K562 (cell line): ENCODE measurements around the gene PNPLA7. TPM values are rescaled to one million over a fixed set of nuclear protein-coding genes. Genes with fewer than 3 reads are reported as not detected.
A peak's percentile ranks its signal among the peaks of the same experiment; 100 is the strongest.

ENCODE experiments used
- ATAC-seq: fragments of 200-7000 bp; cut with Tn5 transposase; 3 replicates; pipeline ENCODE4 v1.9.1; 2020; ENCODE audit warnings: moderate library complexity
- BruUV-seq: library from RNA; stranded (reverse); fragments of 400-500 nt; replicated peaks from 2 replicates; lab custom pipeline; 2021; lab: Mats Ljungman, UMichigan
- CTCF ChIA-PET: fragments of 300-600 bp; formaldehyde crosslinking; extraction: SDS; loops from one replicate; lab custom pipeline; 2021; ENCODE audit warnings: low intra/inter-chr PET ratio; lab: Yijun Ruan, JAX
- POLR2A ChIA-PET: fragments of 300-600, 350-650 bp; sonication (Branson Sonifier 250); formaldehyde crosslinking; extraction: SDS; loops from one replicate; lab custom pipeline; 2021; ENCODE audit warnings: antibody characterized with exemption, inconsistent platforms; lab: Yijun Ruan, JAX
- DNase-seq, 4 experiments: peaks; one replicate each; pipeline versions ENCODE4 v3.0.0 to v3.0.0-alpha.2; 2011 to 2018; ENCODE audit warnings: low spot score in 3 of 4, mixed read lengths in 3 of 4; ENCODE audit errors: extremely low read depth in 1 of 4
- FAIRE-seq: peaks from 2 replicates; lab custom pipeline; 2011; peaks lifted over from hg19 to GRCh38; lab: Jason Lieb, UNC
- H2AFZ ChIP-seq: 2 replicates; pipeline ENCODE4 v1.6.0; 2011; ENCODE audit warnings: low read depth, low read length, control low read depth, inconsistent platforms
- H3K27ac ChIP-seq: fragments of 200-600 bp; 3 replicates; pipeline ENCODE4 v1.8.0; 2011; ENCODE audit warnings: low read depth, mild to moderate bottlenecking, control low read depth, inconsistent platforms, low read length, moderate library complexity, mixed read lengths; ENCODE audit errors: extremely low read depth
- H3K27me3 ChIP-seq, 2 experiments: fragments of 300-600 bp in 1 of 2; 2 replicates in 1 of 2; 3 replicates in 1 of 2; pipeline versions ENCODE4 v1.6.0 to v1.8.0; 2011; ENCODE audit warnings: inconsistent platforms in 2 of 2, low read length in 2 of 2, mild to moderate bottlenecking in 1 of 2, mixed read lengths in 1 of 2, moderate library complexity in 1 of 2; ENCODE audit not compliant: control insufficient read depth in 2 of 2, insufficient read depth in 2 of 2
- H3K36me3 ChIP-seq: fragments of 300-600 bp; 3 replicates; pipeline ENCODE4 v1.8.0; 2011; ENCODE audit warnings: mild to moderate bottlenecking, low read length, inconsistent platforms; ENCODE audit not compliant: control insufficient read depth, insufficient read depth
- H3K4me1 ChIP-seq, 2 experiments: fragments of 200-600 bp in 1 of 2; replicated peaks in 1 of 2; 2 replicates in 1 of 2; 3 replicates in 1 of 2; pipeline versions ENCODE4 v1.5.1 to v1.8.0; 2011; ENCODE audit warnings: inconsistent platforms in 2 of 2, low read length in 2 of 2, mild to moderate bottlenecking in 1 of 2, mixed read lengths in 1 of 2, moderate library complexity in 1 of 2; ENCODE audit not compliant: control insufficient read depth in 2 of 2, insufficient read depth in 2 of 2
- H3K4me2 ChIP-seq: 2 replicates; pipeline ENCODE4 v1.6.1; 2011; ENCODE audit warnings: low read length, control low read depth, inconsistent platforms, mixed read lengths; ENCODE audit not compliant: insufficient read depth
- H3K4me3 ChIP-seq: fragments of 200-600 bp; sonication (generic), shearing (Covaris generic); 2 replicates; pipeline ENCODE4 v1.5.1; 2016; ENCODE audit warnings: control low read depth, inconsistent platforms
- H3K79me2 ChIP-seq: fragments of 200-600 bp; 3 replicates; pipeline ENCODE4 v1.8.0; 2011; ENCODE audit warnings: low read length, inconsistent platforms; ENCODE audit not compliant: control insufficient read depth, insufficient read depth
- H3K9ac ChIP-seq, 2 experiments: 2 replicates each; pipeline versions ENCODE4 v1.6.0 to v1.6.1; 2011; ENCODE audit warnings: low read depth in 2 of 2, low read length in 2 of 2, control low read depth in 1 of 2, inconsistent platforms in 1 of 2, mild to moderate bottlenecking in 1 of 2, mixed read lengths in 1 of 2; ENCODE audit not compliant: insufficient read depth in 1 of 2
- H3K9me1 ChIP-seq: one replicate; pipeline ENCODE4 v1.6.0; 2011; ENCODE audit warnings: inconsistent platforms, mild to moderate bottlenecking, low read length, moderate library complexity; ENCODE audit not compliant: control insufficient read depth, insufficient read depth
- H3K9me3 ChIP-seq: replicated peaks from 2 replicates; pipeline ENCODE4 v1.5.1; 2011; ENCODE audit warnings: low read depth, low read length, inconsistent platforms; ENCODE audit not compliant: control insufficient read depth, insufficient read depth
- H4K20me1 ChIP-seq: replicated peaks from 2 replicates; pipeline ENCODE4 v1.6.1; 2011; ENCODE audit warnings: low read length, inconsistent platforms, mixed read lengths; ENCODE audit not compliant: control insufficient read depth, insufficient read depth
- CEBPB ChIP-seq: fragments of 450-650 bp; IDR thresholded peaks from 2 replicates; pipeline ENCODE4 v1.6.1; 2016; ENCODE audit warnings: missing genetic modification characterization, missing compliant biosample characterization
- DPF2 ChIP-seq: fragments of 450-650 bp; IDR thresholded peaks from 2 replicates; pipeline ENCODE4 v1.6.1; 2016
- ELF4 ChIP-seq: fragments of 450-650 bp; formaldehyde crosslinking; IDR thresholded peaks from 2 replicates; pipeline ENCODE4 v1.4.0; 2022; ENCODE audit warnings: missing genetic modification characterization
- NFIC ChIP-seq: fragments of 450-650 bp; IDR thresholded peaks from 2 replicates; pipeline ENCODE4 v1.6.1; 2017; ENCODE audit warnings: mild to moderate bottlenecking, inconsistent platforms
- POLR2G ChIP-seq: fragments of 200-400 bp; formaldehyde crosslinking; IDR thresholded peaks from 2 replicates; pipeline ENCODE4 v1.6.1; 2017; ENCODE audit warnings: low read depth, mild to moderate bottlenecking, antibody characterized with exemption, low read length, moderate library complexity
- RBFOX2 ChIP-seq: fragments of 200-400 bp; formaldehyde crosslinking; IDR thresholded peaks from 2 replicates; pipeline ENCODE4 v1.6.1; 2017; ENCODE audit warnings: low read depth, mild to moderate bottlenecking, low read length, moderate library complexity
- SMARCA5 ChIP-seq: fragments of 450-650 bp; IDR thresholded peaks from 2 replicates; pipeline ENCODE4 v1.6.1; 2016
- ZBTB7A ChIP-seq: IDR thresholded peaks from 2 replicates; pipeline ENCODE4 v1.6.1; 2011; ENCODE audit warnings: low read depth, mild to moderate bottlenecking, low read length, moderate library complexity, borderline replicate concordance; ENCODE audit not compliant: control insufficient read depth
- ZNF197 ChIP-seq: fragments of 200-800 bp; sonication (Bioruptor generic); IDR thresholded peaks from 2 replicates; pipeline ENCODE4 v1.6.1; 2016; ENCODE audit warnings: low read depth, missing genetic modification characterization, missing compliant biosample characterization
- ZNF354B ChIP-seq: fragments of 250-450 bp; sonication (Bioruptor Pico); IDR thresholded peaks from 2 replicates; pipeline ENCODE4 v1.4.0; 2020
- WGBS: fragments of 100-300 bp; shearing (Covaris generic); methylation state at CpG from one replicate; pipeline ENCODE4 v1.1.6; 2016; ENCODE audit warnings: low coverage, mixed read lengths; ENCODE audit not compliant: insufficient coverage; ENCODE audit errors: missing lambda C conversion rate; 5-methylcytosine and 5-hydroxymethylcytosine counted together
- in situ Hi-C: fragments of 300-500 bp; cut with MboI; formaldehyde crosslinking; loops from 4 replicates; pipeline ENCODE4 v1.15.0; 2018; ENCODE audit warnings: inconsistent platforms, mixed read lengths
- intact Hi-C: fragments of 100-400 bp; cut with micrococcal nuclease; formaldehyde crosslinking; loops from 2 replicates; pipeline ENCODE4 v1.14.2; 2022
- polyA plus RNA-seq, 8 experiments: library from polyadenylated mRNA; depleted of rRNA in 4 of 8; stranded (reverse) in 5 of 8; unstranded in 3 of 8; fragments of >200 nt; fragmentation: Nextera tagmentation in 2 of 8; fragmentation: Illumina TruSeq in 1 of 8; extraction: Ambion mirVana in 2 of 8; extraction: Trizol in 1 of 8; gene quantifications; 2 replicates each; pipeline versions ENCODE4 v1.2.1 to v1.2.3, GENCODE V29; 2011 to 2014; ENCODE audit warnings: inconsistent platforms in 1 of 8, missing spikeins in 1 of 8
- total RNA-seq, 7 experiments: library from RNA; depleted of rRNA in 6 of 7; stranded (reverse); fragments of >200 nt in 6 of 7; fragmentation: Illumina TruSeq in 2 of 7; extraction: Trizol in 2 of 7; gene quantifications; 2 replicates each; pipeline versions ENCODE4 v1.2.1 to v1.2.3, GENCODE V29; 2011 to 2021; ENCODE audit warnings: low replicate concordance in 1 of 7
- TF ChIP-seq, protein P1 (sequence below): fragments of 250-450 bp; sonication (Bioruptor Pico); IDR thresholded peaks from 2 replicates; pipeline ENCODE4 v1.8.0; 2022; ENCODE audit warnings: inconsistent platforms

PNPLA7 gene
- total and polyA plus RNA-seq, 9 of the 15 experiments (the other 6 are each of a cell fraction or from before 2014, with no cell fraction given) = 0.01 to 0.85 (median 0.19) TPM; not detected in 1

DNA sequence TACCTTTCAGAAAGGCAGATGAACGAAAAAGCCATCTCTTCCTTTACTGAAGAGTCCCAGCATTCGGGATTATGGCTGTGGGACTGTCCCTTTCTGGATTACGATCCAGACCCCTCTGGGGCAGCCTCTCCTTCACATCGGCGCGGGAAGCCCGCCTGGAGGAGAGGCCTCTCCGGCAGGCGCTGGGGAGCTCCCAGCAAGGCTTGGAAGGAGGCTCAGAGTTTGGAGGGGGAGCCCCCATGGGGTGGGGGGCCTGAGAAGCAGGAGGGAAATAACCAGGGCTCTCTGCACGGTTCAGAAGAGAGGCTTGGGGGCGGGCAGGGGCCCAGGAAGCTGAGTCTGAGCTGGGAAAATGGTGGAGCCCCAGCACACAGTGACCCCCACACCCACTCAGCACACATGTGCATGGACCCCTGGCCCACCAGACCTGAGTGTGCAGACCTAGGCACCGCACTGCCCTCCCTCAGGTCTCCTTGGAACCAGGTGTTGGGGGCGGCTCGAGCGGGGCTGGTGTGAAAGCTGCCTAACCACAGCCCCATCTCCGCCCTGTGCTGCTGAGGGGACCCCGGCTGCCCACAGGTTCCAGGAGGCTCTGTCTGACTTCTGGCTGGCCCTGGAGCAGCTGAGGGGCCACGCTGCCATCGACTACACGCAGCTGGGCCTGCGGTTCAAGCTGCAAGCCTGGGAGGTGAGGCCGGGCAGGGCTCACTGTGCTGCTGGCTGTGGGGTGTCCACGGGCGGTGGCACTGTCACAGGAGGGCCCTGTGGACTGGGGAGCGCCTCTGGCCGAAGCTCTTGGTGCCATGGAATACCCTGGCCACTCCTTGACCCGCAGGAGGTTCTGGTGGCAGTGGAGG lies 122.5 kb downstream of the PNPLA7 start:
- peaks cover 25 to 83% of the 10 kb centered on the region in 2 experiments for H3K4me1 ChIP-seq
- no TSS peak for BruUV-seq
- no peak for DNase-seq
- TF ChIP-seq ZBTB7A (0 out of 2 replicates have a peak, but pooled peaks have one; percentile 20), CEBPB (tag) (no peak), ZNF354B (CRISPR knock-in tag) (no peak), ZNF197 (CRISPR knock-in tag) (no peak), POLR2G (0 out of 2 replicates have a peak, but pooled peaks have one; percentile 54), ELF4 (CRISPR knock-in tag) (no peak), SMARCA5 (no peak), DPF2 (no peak), NFIC (no peak), RBFOX2 (0 out of 2 replicates have a peak, but pooled peaks have one; percentile 21)
- TF ChIP-seq, protein P1, sequence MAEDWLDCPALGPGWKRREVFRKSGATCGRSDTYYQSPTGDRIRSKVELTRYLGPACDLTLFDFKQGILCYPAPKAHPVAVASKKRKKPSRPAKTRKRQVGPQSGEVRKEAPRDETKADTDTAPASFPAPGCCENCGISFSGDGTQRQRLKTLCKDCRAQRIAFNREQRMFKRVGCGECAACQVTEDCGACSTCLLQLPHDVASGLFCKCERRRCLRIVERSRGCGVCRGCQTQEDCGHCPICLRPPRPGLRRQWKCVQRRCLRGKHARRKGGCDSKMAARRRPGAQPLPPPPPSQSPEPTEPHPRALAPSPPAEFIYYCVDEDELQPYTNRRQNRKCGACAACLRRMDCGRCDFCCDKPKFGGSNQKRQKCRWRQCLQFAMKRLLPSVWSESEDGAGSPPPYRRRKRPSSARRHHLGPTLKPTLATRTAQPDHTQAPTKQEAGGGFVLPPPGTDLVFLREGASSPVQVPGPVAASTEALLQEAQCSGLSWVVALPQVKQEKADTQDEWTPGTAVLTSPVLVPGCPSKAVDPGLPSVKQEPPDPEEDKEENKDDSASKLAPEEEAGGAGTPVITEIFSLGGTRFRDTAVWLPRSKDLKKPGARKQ (CRISPR knock-in tag) = no peak
- TF ChIP-seq, all 486 proteins: peak for 3
- no peak overlapping the region for H3K4me3 ChIP-seq
- no peaks in the 10 kb centered on the region for H3K27me3 ChIP-seq
- H3K27ac ChIP-seq = no peak overlapping the region
- ChIA-PET CTCF (no interaction called here), POLR2A (interaction anchor here (1.0 to 1.3 kb wide), 3 partner anchors 8 to 20 kb away, joined by 3 to 4 read pairs (median 4); no protein-coding TSS in a partner anchor)
- H2AFZ ChIP-seq = no peak overlapping the region
- no peaks in the 10 kb centered on the region for H3K9me1 ChIP-seq
- 75% methylated on average over 24 of the region's 27 CpGs for WGBS
- H3K79me2 ChIP-seq = peaks cover 4% of the 10 kb centered on the region; the same call in 2 of the 3 replicates
- intact Hi-C loops (loop anchor here (10.0 kb wide), 1 partner anchor 123 kb away; the partner anchor contains the start of gene NRARP), in situ Hi-C loops (no loop called here)
- H3K9me3 ChIP-seq = no peaks in the 10 kb centered on the region
- H3K4me2 ChIP-seq = no peak overlapping the region
- FAIRE-seq (no peak), ATAC-seq (no peak)
- H4K20me1 ChIP-seq = no peaks in the 10 kb centered on the region
- no peaks in the 10 kb centered on the region for H3K36me3 ChIP-seq
- peak overlapping the region in 1 of 2 experiments; percentile 47; a peak in 1 of 4 replicates for H3K9ac ChIP-seq
